Measurements from ENCODE around the gene PKMYT1.
A peak's percentile ranks its signal among the peaks of the same experiment; 100 is the strongest.

- peak in 1 of 12 donors; percentile 10 for TF ChIP-seq CTCF (IDR thresholded peaks at IDR 0.05)
- peak in 1 of 2 donors; percentile 75 for TF ChIP-seq POLR2A (IDR thresholded peaks at IDR 0.05)
These were observed 43.6 kb upstream of the PKMYT1 start, which contains the start of the genes HCFC1R1 and THOC6 for GRCh38 chr16:3023669-3024478.
